Type B pancreatic cell (in vitro differentiated cells): ENCODE data around the gene GNAZ. TPM values are rescaled to one million over a fixed set of nuclear protein-coding genes. Genes with fewer than 3 reads are reported as not detected.
A peak's percentile ranks its signal among the peaks of the same experiment; 100 is the strongest.

Source experiments
- DNase-seq: peaks from one replicate; pipeline ENCODE4 v3.0.0; 2021; ENCODE audit warnings: mixed read lengths; ENCODE audit not compliant: unreplicated experiment; ENCODE audit errors: extremely low spot score
- H3K27ac Mint-ChIP-seq: 2 replicates; pipeline ENCODE4 v1.8.0; 2021; ENCODE audit warnings: mild to moderate bottlenecking, mixed read lengths
- H3K27me3 Mint-ChIP-seq: 2 replicates; pipeline ENCODE4 v1.8.0; 2021; ENCODE audit warnings: mixed read lengths
- H3K36me3 Mint-ChIP-seq: 2 replicates; pipeline ENCODE4 v1.8.0; 2021; ENCODE audit warnings: mixed read lengths
- H3K4me1 Mint-ChIP-seq: one replicate; pipeline ENCODE4 v1.8.0; 2021; ENCODE audit warnings: mixed read lengths; ENCODE audit not compliant: unreplicated experiment
- H3K4me3 Mint-ChIP-seq: 2 replicates; pipeline ENCODE4 v1.8.0; 2021; ENCODE audit warnings: mild to moderate bottlenecking, mixed read lengths
- H3K9me3 Mint-ChIP-seq: 2 replicates; pipeline ENCODE4 v1.8.0; 2021; ENCODE audit warnings: mixed read lengths
- total RNA-seq: library from RNA; stranded (reverse); gene quantifications from 2 replicates; pipeline ENCODE4 v1.2.1, GENCODE V29; 2021; ENCODE audit warnings: low replicate concordance
- TF ChIP-seq, protein P1 (sequence below): fragments of 200-600 bp; sonication (generic); conservative IDR thresholded peaks from 2 replicates; pipeline ENCODE4 v1.5.0; 2021; ENCODE audit warnings: antibody characterized with exemption, mild to moderate bottlenecking

GNAZ gene
- total RNA-seq, 1 donor from 2014 or later: 14.4 TPM

DNA sequence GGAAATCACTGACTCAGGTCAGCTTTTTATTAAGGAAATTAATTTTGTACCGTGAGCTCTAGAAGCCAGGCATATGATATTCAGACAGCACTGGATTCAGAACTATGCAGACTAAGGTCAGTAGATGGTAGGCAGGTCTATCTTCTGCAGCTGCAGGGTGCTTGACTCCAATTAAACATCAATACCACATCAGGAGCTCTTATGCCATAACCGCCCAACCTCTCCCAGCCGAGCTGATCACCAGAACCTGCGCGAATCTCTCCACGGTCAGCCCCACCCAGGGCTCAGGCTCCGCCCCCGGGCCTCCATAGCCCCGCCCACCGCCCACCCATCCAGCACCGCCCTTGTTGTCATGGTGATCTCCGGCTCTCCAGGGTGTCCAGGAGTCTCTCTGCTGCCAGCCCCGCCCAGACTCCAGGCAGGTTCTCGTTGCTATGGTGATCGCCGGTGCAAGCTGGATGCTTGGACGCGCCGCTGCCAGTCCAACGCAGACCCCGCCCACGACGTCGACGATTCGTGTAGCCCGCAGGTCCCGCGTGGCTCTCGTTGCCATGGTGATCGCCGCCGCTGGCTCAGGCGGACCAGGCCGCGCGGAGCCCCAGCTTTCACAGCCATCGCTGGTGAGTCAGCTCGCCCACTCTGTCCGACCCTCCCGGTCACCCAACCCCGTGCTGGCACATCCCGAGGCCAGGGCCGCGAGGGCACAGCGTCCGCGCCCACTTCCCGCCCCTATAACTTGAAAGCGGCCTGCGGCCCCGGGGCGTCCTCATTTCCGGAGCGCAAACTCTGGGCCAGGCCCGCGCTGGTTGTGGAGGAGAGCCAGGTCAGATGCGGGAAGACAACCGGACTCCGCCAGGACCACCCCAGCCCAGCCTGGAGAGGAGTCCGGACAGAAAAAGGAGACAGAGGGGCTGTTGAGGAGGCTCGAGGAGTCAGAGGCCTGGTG is 74.9 kb downstream of the GNAZ start, which contains the start of gene RAB36:
RAB36 (plus strand) TSS at position 546 of the 946 bp plus-strand sequence. CDS start 1,140 bp downstream, outside the sequence.
- Mint-ChIP-seq H3K36me3 (peaks cover 6% of the 10 kb centered on the region), H3K4me1 (peaks cover 39% of the 10 kb centered on the region), H3K4me3 (peak within 1 kb of the TSS; percentile 89), H3K27me3 (no peaks in the 10 kb centered on the region), H3K9me3 (no peaks in the 10 kb centered on the region), H3K27ac (peak within 1 kb of the TSS; percentile 89)
- TF ChIP-seq, protein P1, sequence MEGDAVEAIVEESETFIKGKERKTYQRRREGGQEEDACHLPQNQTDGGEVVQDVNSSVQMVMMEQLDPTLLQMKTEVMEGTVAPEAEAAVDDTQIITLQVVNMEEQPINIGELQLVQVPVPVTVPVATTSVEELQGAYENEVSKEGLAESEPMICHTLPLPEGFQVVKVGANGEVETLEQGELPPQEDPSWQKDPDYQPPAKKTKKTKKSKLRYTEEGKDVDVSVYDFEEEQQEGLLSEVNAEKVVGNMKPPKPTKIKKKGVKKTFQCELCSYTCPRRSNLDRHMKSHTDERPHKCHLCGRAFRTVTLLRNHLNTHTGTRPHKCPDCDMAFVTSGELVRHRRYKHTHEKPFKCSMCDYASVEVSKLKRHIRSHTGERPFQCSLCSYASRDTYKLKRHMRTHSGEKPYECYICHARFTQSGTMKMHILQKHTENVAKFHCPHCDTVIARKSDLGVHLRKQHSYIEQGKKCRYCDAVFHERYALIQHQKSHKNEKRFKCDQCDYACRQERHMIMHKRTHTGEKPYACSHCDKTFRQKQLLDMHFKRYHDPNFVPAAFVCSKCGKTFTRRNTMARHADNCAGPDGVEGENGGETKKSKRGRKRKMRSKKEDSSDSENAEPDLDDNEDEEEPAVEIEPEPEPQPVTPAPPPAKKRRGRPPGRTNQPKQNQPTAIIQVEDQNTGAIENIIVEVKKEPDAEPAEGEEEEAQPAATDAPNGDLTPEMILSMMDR: no peak
- peak; percentile 99 for DNase-seq

DNA sequence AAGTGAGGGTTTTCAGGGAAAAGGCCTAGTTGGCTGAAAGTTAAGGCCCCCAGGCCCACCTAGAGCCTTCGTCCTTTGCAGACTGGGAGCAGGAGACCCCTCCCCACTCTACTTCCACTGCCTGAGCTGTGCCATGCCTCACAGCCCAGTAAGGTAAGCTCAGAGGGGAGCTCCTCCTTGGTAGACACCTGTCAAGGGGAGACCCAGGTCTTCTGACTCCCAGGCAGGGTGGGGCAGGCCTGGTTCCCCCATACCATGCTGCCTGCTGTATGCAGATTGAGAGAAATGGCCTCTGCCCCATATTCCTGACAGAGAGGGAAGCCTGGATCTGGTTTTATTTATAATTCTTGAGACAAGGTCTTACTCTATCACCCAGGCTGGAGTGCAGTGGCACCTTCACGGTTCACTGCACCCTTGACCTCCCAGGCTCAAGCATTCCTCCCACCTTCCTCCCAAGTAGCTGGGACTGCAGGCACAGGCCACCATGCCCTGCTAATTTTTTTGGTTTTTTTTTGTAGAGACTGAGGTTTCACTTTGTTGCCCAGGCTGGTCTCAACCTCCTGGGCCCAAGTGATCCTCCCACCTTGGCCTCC is 75.7 kb downstream of the GNAZ start:
- Mint-ChIP-seq H3K4me3 (peak overlapping the region; percentile 89), H3K27me3 (no peaks in the 10 kb centered on the region), H3K9me3 (no peaks in the 10 kb centered on the region), H3K4me1 (peaks cover 44% of the 10 kb centered on the region), H3K36me3 (peaks cover 6% of the 10 kb centered on the region), H3K27ac (peak overlapping the region; percentile 89)
- TF ChIP-seq, protein P1: no peak
- no peak for DNase-seq

DNA sequence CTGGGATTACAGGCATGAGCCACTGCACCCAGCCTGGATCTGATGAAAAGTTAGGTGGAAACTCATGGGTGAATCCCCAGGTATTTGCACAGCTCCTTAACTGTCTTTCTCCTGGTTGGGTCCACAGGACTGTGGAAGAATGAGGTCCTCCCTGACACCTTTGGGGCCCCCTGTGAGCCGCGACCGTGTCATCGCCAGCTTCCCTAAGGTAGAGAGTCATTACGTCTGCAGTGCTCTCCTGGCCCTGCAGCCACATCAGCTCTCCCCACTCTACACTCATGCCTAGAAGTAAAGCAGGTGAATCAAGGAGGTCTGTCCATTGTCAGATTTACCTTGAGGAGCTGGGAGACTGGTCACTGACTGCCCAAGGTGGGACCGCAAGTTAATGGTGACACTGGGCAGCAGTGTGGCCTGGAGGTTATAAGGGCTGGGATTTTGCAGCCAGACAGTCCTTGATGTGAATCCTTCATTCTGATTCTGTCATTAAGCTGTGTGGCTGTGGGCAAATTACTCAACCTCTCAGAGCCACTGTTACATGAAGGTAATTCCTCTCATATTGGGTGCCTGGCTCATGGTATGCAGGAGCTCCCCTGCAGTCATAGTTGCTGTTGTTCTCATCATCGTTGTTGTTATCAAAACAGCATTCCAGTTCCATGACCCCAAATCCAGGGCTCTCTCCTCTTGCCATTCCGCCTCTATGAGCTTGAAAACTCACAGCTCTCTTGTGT is 76.3 kb downstream of the GNAZ start:
- Mint-ChIP-seq H3K27ac (peak overlapping the region; percentile 79), H3K4me3 (peak overlapping the region; percentile 89), H3K4me1 (peaks cover 40% of the 10 kb centered on the region), H3K36me3 (peaks cover 6% of the 10 kb centered on the region), H3K27me3 (no peaks in the 10 kb centered on the region), H3K9me3 (no peaks in the 10 kb centered on the region)
- no peak for DNase-seq
- TF ChIP-seq, protein P1: no peak

DNA sequence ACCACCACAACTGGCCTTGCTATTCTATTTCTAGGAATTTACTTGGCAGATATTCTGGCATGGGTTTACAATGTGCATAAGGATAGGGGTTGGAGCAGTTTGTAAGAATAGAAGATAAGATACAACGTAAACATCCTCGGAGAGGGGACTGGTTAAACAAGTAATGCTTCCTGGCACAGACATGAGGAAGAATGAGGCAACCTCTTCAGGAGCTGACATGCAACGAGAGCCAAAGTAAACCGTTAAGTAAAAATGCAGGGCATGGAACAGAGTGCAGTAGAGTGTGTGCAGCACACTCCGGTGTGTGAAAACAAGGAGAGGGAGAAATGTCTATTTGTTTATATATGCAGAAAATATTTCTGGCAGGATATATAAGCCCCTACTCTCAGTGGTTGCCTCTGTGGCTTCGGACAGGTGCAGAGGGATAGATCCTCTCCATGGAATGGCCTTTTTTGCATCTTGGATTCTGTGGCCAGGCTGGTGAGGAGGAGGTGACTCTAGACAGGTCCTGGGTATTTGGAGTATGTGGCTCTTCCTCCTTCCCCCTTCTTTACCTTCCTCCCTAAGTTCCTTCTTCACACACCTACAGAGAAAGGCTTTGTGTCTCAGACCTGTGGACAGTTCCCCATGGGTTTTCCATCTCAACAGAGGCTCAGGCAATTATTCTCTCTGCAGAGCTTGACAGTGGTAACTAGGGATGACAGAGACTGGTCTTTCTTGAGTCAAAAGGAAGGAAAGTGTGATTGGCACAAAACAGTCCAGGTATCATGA is 77.5 kb downstream of the GNAZ start:
- Mint-ChIP-seq H3K4me1 (peaks cover 36% of the 10 kb centered on the region), H3K27me3 (no peaks in the 10 kb centered on the region), H3K27ac (peak overlapping the region; percentile 79), H3K9me3 (no peaks in the 10 kb centered on the region), H3K36me3 (peaks cover 6% of the 10 kb centered on the region), H3K4me3 (peak overlapping the region; percentile 73)
- DNase-seq: no peak
- TF ChIP-seq, protein P1: no peak

DNA sequence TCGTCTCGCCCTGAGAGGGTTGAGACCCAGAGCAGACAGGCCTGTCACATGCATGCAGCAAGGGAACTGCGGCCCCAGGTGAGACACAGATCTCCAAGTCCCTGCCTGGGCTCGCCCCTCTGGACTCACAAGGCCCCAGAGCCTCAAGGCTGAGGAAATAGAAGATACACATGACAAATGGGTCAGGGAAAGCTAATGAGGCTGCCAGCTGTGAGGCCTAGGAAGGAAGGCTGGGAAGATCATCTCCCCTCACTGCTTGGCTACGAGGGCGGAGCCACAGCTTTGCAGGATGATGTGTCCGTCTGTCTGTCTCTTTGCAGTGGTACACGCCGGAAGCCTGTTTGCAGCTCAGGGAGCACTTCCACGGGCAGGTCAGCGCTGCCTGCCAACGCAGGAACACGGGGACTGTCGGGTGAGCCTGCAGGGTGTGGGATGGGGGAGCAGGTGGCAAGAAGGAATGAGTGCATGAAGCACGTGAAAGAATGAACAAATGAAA is 79.5 kb downstream of the GNAZ start:
- H3K4me3 Mint-ChIP-seq: peak overlapping the region; percentile 12

More for the DNA sequence above, 79.5 kb downstream of the GNAZ start:
- Mint-ChIP-seq H3K27me3 (no peaks in the 10 kb centered on the region), H3K27ac (peak overlapping the region; percentile 80), H3K4me1 (peaks cover 30% of the 10 kb centered on the region), H3K9me3 (no peaks in the 10 kb centered on the region), H3K36me3 (peaks cover 6% of the 10 kb centered on the region)
- TF ChIP-seq, protein P1: no peak
- no peak for DNase-seq
